ENCODE data around the gene DDX39B.

GRCh38 chr6:31581434-31582229, 39.8 kb upstream of the DDX39B start:
- TF ChIP-seq POLR2A (IDR thresholded peaks at IDR 0.05; ENCODE audit: extremely low read depth, insufficient read length), result no peak
- TF ChIP-seq, protein P1, sequence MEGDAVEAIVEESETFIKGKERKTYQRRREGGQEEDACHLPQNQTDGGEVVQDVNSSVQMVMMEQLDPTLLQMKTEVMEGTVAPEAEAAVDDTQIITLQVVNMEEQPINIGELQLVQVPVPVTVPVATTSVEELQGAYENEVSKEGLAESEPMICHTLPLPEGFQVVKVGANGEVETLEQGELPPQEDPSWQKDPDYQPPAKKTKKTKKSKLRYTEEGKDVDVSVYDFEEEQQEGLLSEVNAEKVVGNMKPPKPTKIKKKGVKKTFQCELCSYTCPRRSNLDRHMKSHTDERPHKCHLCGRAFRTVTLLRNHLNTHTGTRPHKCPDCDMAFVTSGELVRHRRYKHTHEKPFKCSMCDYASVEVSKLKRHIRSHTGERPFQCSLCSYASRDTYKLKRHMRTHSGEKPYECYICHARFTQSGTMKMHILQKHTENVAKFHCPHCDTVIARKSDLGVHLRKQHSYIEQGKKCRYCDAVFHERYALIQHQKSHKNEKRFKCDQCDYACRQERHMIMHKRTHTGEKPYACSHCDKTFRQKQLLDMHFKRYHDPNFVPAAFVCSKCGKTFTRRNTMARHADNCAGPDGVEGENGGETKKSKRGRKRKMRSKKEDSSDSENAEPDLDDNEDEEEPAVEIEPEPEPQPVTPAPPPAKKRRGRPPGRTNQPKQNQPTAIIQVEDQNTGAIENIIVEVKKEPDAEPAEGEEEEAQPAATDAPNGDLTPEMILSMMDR (IDR thresholded peaks at IDR 0.05; ENCODE audit: low read depth, low read length), result no peak
- no peak for TF ChIP-seq MYC (IDR thresholded peaks at IDR 0.05; ENCODE audit: low read depth, low read length)
- TF ChIP-seq, protein P2, sequence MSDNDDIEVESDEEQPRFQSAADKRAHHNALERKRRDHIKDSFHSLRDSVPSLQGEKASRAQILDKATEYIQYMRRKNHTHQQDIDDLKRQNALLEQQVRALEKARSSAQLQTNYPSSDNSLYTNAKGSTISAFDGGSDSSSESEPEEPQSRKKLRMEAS (IDR thresholded peaks at IDR 0.05; ENCODE audit: low read depth, low read length), result no peak

Data from NB4 (cell line).